CD14-positive monocyte (primary cell): ENCODE data around the gene ABCC5. TPM values are rescaled to one million over a fixed set of nuclear protein-coding genes. Genes with fewer than 3 reads are reported as not detected.

Source experiments
- DNase-seq, 3 donors: peaks; one replicate each; pipeline ENCODE4 v3.0.0-alpha.2; 2011 to 2022
- H2AFZ ChIP-seq: 2 replicates; pipeline ENCODE4 v1.6.0; 2012; ENCODE audit warnings: mild to moderate bottlenecking, low read depth, low read length, inconsistent platforms; ENCODE audit not compliant: insufficient read depth, poor library complexity, severe bottlenecking
- H3K27ac ChIP-seq, 2 donors: 1 replicate in 1 of 2; 2 replicates in 1 of 2; pipeline ENCODE4 v1.5.1; 2012 to 2013; ENCODE audit warnings: low read length in 2 of 2, control low read depth in 1 of 2, inconsistent platforms in 1 of 2, low read depth in 1 of 2, mild to moderate bottlenecking in 1 of 2
- H3K27me3 ChIP-seq, 2 donors: one replicate each; pipeline versions ENCODE4 v1.6.0 to v1.6.1; 2011 to 2013; ENCODE audit warnings: low read length in 2 of 2; ENCODE audit not compliant: control insufficient read depth in 2 of 2, insufficient read depth in 2 of 2
- H3K36me3 ChIP-seq, 2 donors: replicated peaks in 1 of 2; 1 replicate in 1 of 2; 2 replicates in 1 of 2; pipeline versions ENCODE4 v1.5.1 to v1.6.1; 2012 to 2013; ENCODE audit warnings: low read length in 2 of 2, control low read depth in 1 of 2, inconsistent platforms in 1 of 2, mild to moderate bottlenecking in 1 of 2; ENCODE audit not compliant: insufficient read depth in 2 of 2, control insufficient read depth in 1 of 2
- H3K4me1 ChIP-seq, 2 donors: 1 replicate in 1 of 2; 2 replicates in 1 of 2; pipeline versions ENCODE4 v1.5.1 to v1.6.1; 2012 to 2013; ENCODE audit warnings: low read length in 2 of 2, control low read depth in 1 of 2, inconsistent platforms in 1 of 2, mild to moderate bottlenecking in 1 of 2, moderate library complexity in 1 of 2; ENCODE audit not compliant: insufficient read depth in 2 of 2, control insufficient read depth in 1 of 2
- H3K4me2 ChIP-seq: replicated peaks from 2 replicates; pipeline ENCODE3; 2012; ENCODE audit warnings: low read length, moderate library complexity, mild to moderate bottlenecking; ENCODE audit not compliant: poor library complexity, severe bottlenecking; ENCODE audit errors: extremely low read depth
- H3K4me3 ChIP-seq, 3 experiments: fragments of 200-600 bp in 1 of 3; sonication (generic) in 1 of 3; replicated peaks in 1 of 3; 1 replicate in 2 of 3; 2 replicates in 1 of 3; pipeline ENCODE4 v1.5.1; 2011 to 2013; ENCODE audit warnings: low read length in 3 of 3, mild to moderate bottlenecking in 3 of 3, control low read depth in 2 of 3, low read depth in 2 of 3, inconsistent platforms in 1 of 3, moderate library complexity in 1 of 3
- H3K79me2 ChIP-seq: 2 replicates; pipeline ENCODE4 v1.6.0; 2012; ENCODE audit warnings: mild to moderate bottlenecking, control low read depth, inconsistent platforms, low read length, moderate library complexity; ENCODE audit not compliant: insufficient read depth
- H3K9ac ChIP-seq: 2 replicates; pipeline ENCODE4 v1.6.0; 2017; ENCODE audit warnings: low read length, mild to moderate bottlenecking; ENCODE audit not compliant: insufficient read depth, poor library complexity, severe bottlenecking
- H3K9me3 ChIP-seq, 2 donors: replicated peaks in 1 of 2; 1 replicate in 1 of 2; 2 replicates in 1 of 2; pipeline versions ENCODE4 v1.5.1 to v1.6.1; 2012 to 2013; ENCODE audit warnings: low read length in 2 of 2, control low read depth in 1 of 2; ENCODE audit not compliant: control insufficient read depth in 1 of 2, insufficient read depth in 1 of 2
- H4K20me1 ChIP-seq: 2 replicates; pipeline ENCODE4 v1.6.0; 2012; ENCODE audit warnings: mild to moderate bottlenecking, low read length, control low read depth, moderate library complexity; ENCODE audit not compliant: insufficient read depth
- H3K27ac Mint-ChIP-seq, 7 donors: one replicate each; pipeline ENCODE4 v1.8.0; 2020; ENCODE audit warnings: mild to moderate bottlenecking in 7 of 7, mixed read lengths in 7 of 7, moderate library complexity in 6 of 7, inconsistent platforms in 2 of 7
- H3K27me3 Mint-ChIP-seq, 3 donors: one replicate each; pipeline ENCODE4 v1.8.0; 2021 to 2022; ENCODE audit warnings: low read depth in 3 of 3, mild to moderate bottlenecking in 3 of 3, mixed read lengths in 3 of 3, moderate library complexity in 3 of 3, inconsistent platforms in 1 of 3
- H3K36me3 Mint-ChIP-seq, 2 donors: one replicate each; pipeline ENCODE4 v1.8.0; 2020; ENCODE audit warnings: mixed read lengths in 2 of 2, inconsistent platforms in 1 of 2, mild to moderate bottlenecking in 1 of 2
- H3K4me1 Mint-ChIP-seq: one replicate; pipeline ENCODE4 v1.8.0; 2020; ENCODE audit warnings: mild to moderate bottlenecking, mixed read lengths
- H3K4me3 Mint-ChIP-seq, 2 donors: one replicate each; pipeline ENCODE4 v1.8.0; 2020; ENCODE audit warnings: mild to moderate bottlenecking in 2 of 2, mixed read lengths in 2 of 2, moderate library complexity in 1 of 2
- H3K9me3 Mint-ChIP-seq, 7 donors: one replicate each; pipeline ENCODE4 v1.8.0; 2020 to 2022; ENCODE audit warnings: mixed read lengths in 7 of 7, mild to moderate bottlenecking in 6 of 7, moderate library complexity in 6 of 7, inconsistent platforms in 2 of 7
- CTCF ChIP-seq: fragments of 200-600 bp; IDR thresholded peaks from one replicate; pipeline ENCODE4 v1.8.0; 2022; ENCODE audit warnings: antibody characterized with exemption, mild to moderate bottlenecking
- WGBS: methylation state at CpG from one replicate; pipeline ENCODE4 v1.1.5; 2013; ENCODE audit warnings: missing lambda C conversion rate; ENCODE audit not compliant: insufficient coverage; 5-methylcytosine and 5-hydroxymethylcytosine counted together
- intact Hi-C, 2 donors: fragments of 100-400 bp; cut with micrococcal nuclease; formaldehyde crosslinking; loops; one replicate each; pipeline versions ENCODE4 v1.15.0 to v1.15.1; 2023
- polyA plus RNA-seq, 3 donors: library from polyadenylated mRNA; depleted of rRNA in 1 of 3; unstranded in 2 of 3; stranded (reverse) in 1 of 3; fragments of 300-500 nt in 2 of 3; fragments of >200 nt in 1 of 3; fragmentation: Illumina TruSeq in 2 of 3; gene quantifications; 1 replicate in 2 of 3; 2 replicates in 1 of 3; pipeline ENCODE4 v1.2.3, GENCODE V29; 2012 to 2021

The ABCC5 gene
- polyA plus RNA-seq, 3 donors: 6.2 to 30.9 (median 7.7) TPM

DNA sequence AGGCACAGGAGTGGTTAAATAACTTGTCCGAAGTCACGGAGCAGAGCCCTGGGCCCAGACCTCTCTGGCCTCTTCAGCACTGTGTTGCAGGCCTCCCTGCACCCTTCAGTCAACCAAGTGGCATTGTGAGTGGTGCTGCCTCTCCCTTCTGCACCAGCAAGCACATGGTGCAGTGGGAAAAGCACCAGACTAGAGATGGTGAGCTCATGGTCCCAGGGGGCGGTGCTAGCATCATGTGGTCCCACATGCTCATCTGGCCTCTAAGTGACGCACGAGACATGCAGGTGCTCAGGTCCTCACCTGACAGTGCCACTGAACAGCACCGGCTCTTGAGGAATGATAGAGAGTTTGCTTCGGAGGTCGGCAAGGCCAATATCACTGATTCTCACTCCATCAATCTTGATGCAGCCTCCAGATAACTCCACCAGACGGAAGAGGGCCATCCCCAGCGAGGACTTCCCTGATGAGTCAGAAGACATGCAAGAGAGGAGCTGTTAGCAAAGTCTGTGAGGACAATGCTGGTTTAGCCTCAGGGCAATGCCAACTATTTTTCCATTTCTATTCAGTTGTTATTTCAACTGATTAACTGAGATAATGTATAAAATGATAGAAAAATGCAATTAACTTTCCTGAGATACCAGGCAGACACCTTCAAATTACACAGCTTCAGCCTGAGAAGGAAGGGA, 79.9 kb downstream of the ABCC5 start:
- H3K4me3 Mint-ChIP-seq: no peak overlapping the region

DNA sequence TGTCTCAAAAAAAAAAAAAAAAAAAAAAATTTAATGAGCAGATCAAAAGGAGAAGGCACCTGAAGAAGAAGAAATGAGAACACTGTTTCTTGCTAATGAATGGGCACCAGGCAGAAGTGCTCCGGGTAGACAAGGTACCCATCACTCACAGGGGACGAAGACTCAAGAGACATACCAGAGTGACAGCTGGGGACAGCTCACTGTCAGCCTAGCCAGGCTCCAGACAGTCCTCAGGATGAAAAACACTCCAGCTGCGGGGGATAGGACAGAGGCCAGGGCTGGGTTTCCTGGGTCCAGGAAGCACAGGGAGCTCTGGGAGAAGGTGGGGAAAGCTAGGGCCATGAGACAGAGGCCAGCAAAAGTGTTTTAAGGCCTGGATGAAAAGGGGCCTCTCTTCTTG, 84.5 kb downstream of the ABCC5 start:
- Histone ChIP-seq H2AFZ (no peak overlapping the region), H3K4me1 (no peaks in the 10 kb centered on the region), H3K4me3 (no peak overlapping the region), H3K4me2 (no peak overlapping the region), H3K27ac (no peak overlapping the region), H3K79me2 (no peaks in the 10 kb centered on the region), H3K36me3 (peaks cover 8 to 46% of the 10 kb centered on the region in 2 donors), H4K20me1 (no peaks in the 10 kb centered on the region), H3K9me3 (no peaks in the 10 kb centered on the region), H3K9ac (no peak overlapping the region), H3K27me3 (no peaks in the 10 kb centered on the region)
- H3K27ac Mint-ChIP-seq: no peak overlapping the region
- intact Hi-C loops: no loop called here
- WGBS: no CpG with 5 or more reads among the region's 3 CpGs
- H3K27me3 Mint-ChIP-seq: peaks cover 0 to 4% (median 0%) of the 10 kb centered on the region in 3 donors
- no peaks in the 10 kb centered on the region for H3K9me3 Mint-ChIP-seq
- H3K4me1 Mint-ChIP-seq: peaks cover 7% of the 10 kb centered on the region
- TF ChIP-seq CTCF: no peak
- H3K36me3 Mint-ChIP-seq: peaks cover 46 to 53% of the 10 kb centered on the region in 2 donors
- DNase-seq: no peak
- H3K4me3 Mint-ChIP-seq: no peak overlapping the region

More for the DNA sequence above, 79.9 kb downstream of the ABCC5 start:
- H3K4me1 ChIP-seq: no peaks in the 10 kb centered on the region
- H3K9ac ChIP-seq: no peak overlapping the region
- DNase-seq: no peak
- no peaks in the 10 kb centered on the region for H4K20me1 ChIP-seq
- no peaks in the 10 kb centered on the region for H3K79me2 ChIP-seq
- peaks cover 0 to 4% (median 0%) of the 10 kb centered on the region in 3 donors for H3K27me3 Mint-ChIP-seq
- H3K9me3 ChIP-seq: no peaks in the 10 kb centered on the region
- no peaks in the 10 kb centered on the region for H3K9me3 Mint-ChIP-seq
- H2AFZ ChIP-seq: no peak overlapping the region
- no peak overlapping the region for H3K4me2 ChIP-seq
- peaks cover 8 to 67% of the 10 kb centered on the region in 2 donors for H3K36me3 ChIP-seq
- H3K27ac ChIP-seq: no peak overlapping the region
- no peaks in the 10 kb centered on the region for H3K4me1 Mint-ChIP-seq
- H3K27me3 ChIP-seq: no peaks in the 10 kb centered on the region
- TF ChIP-seq CTCF: no peak
- no peak overlapping the region for H3K27ac Mint-ChIP-seq
- H3K4me3 ChIP-seq: no peak overlapping the region
- WGBS: 99% methylated on average over 6 of the region's 10 CpGs
- intact Hi-C loops: no loop called here
- H3K36me3 Mint-ChIP-seq: peaks cover 48 to 51% of the 10 kb centered on the region in 2 donors
